Effector memory CD4-positive, alpha-beta T cell (primary cell): ENCODE results near the gene RPL13.

ENCODE experiments used
- DNase-seq, 3 donors: peaks; one replicate each; pipeline ENCODE4 v3.0.0-alpha.2; 2020
- H3K27ac ChIP-seq: 2 replicates; pipeline ENCODE4 v1.7.0; 2013; ENCODE audit warnings: mild to moderate bottlenecking, low read length, moderate library complexity; ENCODE audit not compliant: insufficient read depth, poor library complexity, severe bottlenecking
- H3K27me3 ChIP-seq: replicated peaks from 2 replicates; pipeline ENCODE4 v1.7.0; 2013; ENCODE audit warnings: mild to moderate bottlenecking, low read length; ENCODE audit not compliant: insufficient read depth, control insufficient read depth, poor library complexity, severe bottlenecking
- H3K36me3 ChIP-seq: 2 replicates; pipeline ENCODE4 v1.7.0; 2013; ENCODE audit warnings: mild to moderate bottlenecking, low read length, moderate library complexity; ENCODE audit not compliant: control insufficient read depth, insufficient read depth
- H3K4me1 ChIP-seq: 2 replicates; pipeline ENCODE4 v1.7.0; 2013; ENCODE audit warnings: low read length, mild to moderate bottlenecking; ENCODE audit not compliant: control insufficient read depth, insufficient read depth, poor library complexity, severe bottlenecking
- H3K4me3 ChIP-seq: 2 replicates; pipeline ENCODE4 v1.7.0; 2013; ENCODE audit warnings: low read length, low read depth, mild to moderate bottlenecking; ENCODE audit not compliant: insufficient read depth, poor library complexity, severe bottlenecking
- H3K9me3 ChIP-seq: 2 replicates; pipeline ENCODE4 v1.7.0; 2013; ENCODE audit warnings: mild to moderate bottlenecking, low read length, moderate library complexity; ENCODE audit not compliant: control insufficient read depth

Gene RPL13

GRCh38 chr16:89604764-89605163 is 44.3 kb downstream of the RPL13 start:
- peaks cover 14% of the 10 kb centered on the region for H3K4me1 ChIP-seq
- no peaks in the 10 kb centered on the region for H3K36me3 ChIP-seq
- no peak overlapping the region for H3K27ac ChIP-seq
- DNase-seq, result no peak
- no peak overlapping the region for H3K4me3 ChIP-seq
- H3K27me3 ChIP-seq, result no peaks in the 10 kb centered on the region
- no peaks in the 10 kb centered on the region for H3K9me3 ChIP-seq

- no peak overlapping the region for H3K4me3 ChIP-seq
- no peak overlapping the region for H3K27ac ChIP-seq
- H3K27me3 ChIP-seq, result no peaks in the 10 kb centered on the region
- H3K4me1 ChIP-seq, result peaks cover 14% of the 10 kb centered on the region
- no peaks in the 10 kb centered on the region for H3K36me3 ChIP-seq
- no peaks in the 10 kb centered on the region for H3K9me3 ChIP-seq
- DNase-seq, result no peak
These were observed 44.9 kb downstream of the RPL13 start for GRCh38 chr16:89605186-89605970.

- H3K27me3 ChIP-seq, result no peaks in the 10 kb centered on the region
- H3K4me3 ChIP-seq, result no peak overlapping the region
- peaks cover 14% of the 10 kb centered on the region for H3K4me1 ChIP-seq
- DNase-seq, result no peak
- H3K9me3 ChIP-seq, result no peaks in the 10 kb centered on the region
- no peak overlapping the region for H3K27ac ChIP-seq
- H3K36me3 ChIP-seq, result no peaks in the 10 kb centered on the region
These were observed 45.5 kb downstream of the RPL13 start for GRCh38 chr16:89606006-89606405.

GRCh38 chr16:89607453-89607852 is 47.0 kb downstream of the RPL13 start:
- H3K9me3 ChIP-seq, result no peaks in the 10 kb centered on the region
- no peak overlapping the region for H3K27ac ChIP-seq
- H3K36me3 ChIP-seq, result no peaks in the 10 kb centered on the region
- H3K4me1 ChIP-seq, result peaks cover 7% of the 10 kb centered on the region
- DNase-seq, result no peak
- H3K27me3 ChIP-seq, result no peaks in the 10 kb centered on the region
- H3K4me3 ChIP-seq, result no peak overlapping the region

- no peak for DNase-seq
- H3K27me3 ChIP-seq, result no peaks in the 10 kb centered on the region
- H3K4me1 ChIP-seq, result no peaks in the 10 kb centered on the region
- H3K9me3 ChIP-seq, result no peaks in the 10 kb centered on the region
- no peak overlapping the region for H3K27ac ChIP-seq
- no peak overlapping the region for H3K4me3 ChIP-seq
- H3K36me3 ChIP-seq, result no peaks in the 10 kb centered on the region
These were observed 47.7 kb downstream of the RPL13 start for GRCh38 chr16:89607937-89608740.

GRCh38 chr16:89610108-89610453 is 49.6 kb downstream of the RPL13 start:
- no peaks in the 10 kb centered on the region for H3K27me3 ChIP-seq
- DNase-seq, result no peak

GRCh38 chr16:89612415-89613166 is 52.1 kb downstream of the RPL13 start:
- Histone ChIP-seq H3K27me3 (no peaks in the 10 kb centered on the region), H3K4me3 (no peak overlapping the region), H3K9me3 (no peaks in the 10 kb centered on the region), H3K4me1 (peaks cover 10% of the 10 kb centered on the region), H3K36me3 (no peaks in the 10 kb centered on the region), H3K27ac (no peak overlapping the region)
- no peak for DNase-seq

More at GRCh38 chr16:89610108-89610453, 49.6 kb downstream of the RPL13 start:
- H3K9me3 ChIP-seq, result no peaks in the 10 kb centered on the region
- no peak overlapping the region for H3K27ac ChIP-seq
- no peak overlapping the region for H3K4me3 ChIP-seq
- no peaks in the 10 kb centered on the region for H3K36me3 ChIP-seq
- H3K4me1 ChIP-seq, result no peaks in the 10 kb centered on the region

DNA sequence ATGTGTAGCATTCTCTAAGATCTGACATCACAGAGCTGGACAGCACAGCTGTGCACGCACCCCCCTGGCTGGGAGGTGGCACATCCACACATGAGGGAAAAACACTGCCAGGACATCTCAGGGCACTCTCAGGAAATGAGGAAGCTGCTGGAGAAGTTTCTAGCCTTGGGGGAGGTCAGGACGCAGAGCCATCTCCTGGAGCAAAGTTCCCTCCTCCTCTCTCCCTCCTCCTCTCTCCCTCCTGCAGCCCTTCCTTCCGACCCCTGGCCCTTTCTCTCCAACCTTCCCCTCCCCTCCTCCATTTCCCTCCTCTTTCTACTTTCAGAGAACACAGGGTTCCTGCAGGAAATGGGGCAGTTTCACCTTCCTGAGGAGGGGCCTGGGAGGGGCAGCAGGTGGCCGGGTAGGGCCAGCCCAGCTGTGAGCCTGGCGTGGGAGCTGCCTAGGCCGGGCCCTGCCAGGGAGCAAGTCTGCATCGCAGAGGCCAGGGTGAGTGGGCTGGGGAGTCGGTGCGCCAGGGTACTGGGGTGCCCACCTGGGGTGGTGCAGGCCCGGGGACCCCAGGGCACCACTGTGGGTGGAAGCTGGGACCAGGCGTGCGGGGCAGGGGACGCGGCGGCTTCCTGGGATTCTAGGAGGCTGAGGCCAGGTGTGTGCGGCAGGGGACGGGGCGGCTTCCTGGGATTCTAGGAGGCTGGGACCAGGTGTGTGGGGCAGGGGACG is 52.9 kb downstream of the RPL13 start, which contains the start of gene DPEP1:
TSS of gene DPEP1 (plus strand) at position 412 of the 723 bp plus-strand sequence. CDS start 16,769 bp downstream, outside the sequence.
- Histone ChIP-seq H3K27ac (no peak within 1 kb of the TSS), H3K36me3 (no peaks in the 10 kb centered on the region), H3K4me1 (peaks cover 10% of the 10 kb centered on the region), H3K4me3 (no peak within 1 kb of the TSS), H3K27me3 (no peaks in the 10 kb centered on the region), H3K9me3 (no peaks in the 10 kb centered on the region)
- no peak for DNase-seq

DNA sequence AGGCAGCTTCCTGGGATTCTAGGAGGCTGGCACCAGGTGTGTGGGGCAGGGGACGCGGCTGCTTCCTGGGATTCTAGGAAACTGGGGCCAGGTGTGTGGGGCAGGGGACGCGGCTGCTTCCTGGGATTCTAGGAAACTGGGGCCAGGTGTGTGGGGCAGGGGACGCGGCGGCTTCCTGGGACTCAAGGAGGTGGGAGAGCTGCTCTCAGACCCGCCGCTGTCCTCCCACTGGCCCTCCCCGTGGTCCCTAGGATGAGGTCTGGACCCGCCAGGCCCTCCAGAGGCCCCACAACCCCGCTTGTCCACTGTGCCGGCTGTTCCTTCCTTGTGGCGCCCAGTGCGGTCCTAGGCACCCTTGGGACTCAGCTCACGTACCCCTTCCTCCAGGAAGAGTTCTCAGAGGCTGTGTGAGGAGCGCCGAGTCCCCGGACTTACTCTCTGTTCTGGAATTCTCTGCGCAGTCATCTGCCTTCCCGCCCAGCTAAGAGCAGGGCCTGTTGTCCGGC is 53.5 kb downstream of the RPL13 start:
- H3K27ac ChIP-seq, result no peak overlapping the region
- H3K36me3 ChIP-seq, result no peaks in the 10 kb centered on the region
- H3K4me1 ChIP-seq, result peaks cover 10% of the 10 kb centered on the region
- DNase-seq, result no peak
- H3K9me3 ChIP-seq, result no peaks in the 10 kb centered on the region
- no peak overlapping the region for H3K4me3 ChIP-seq
- H3K27me3 ChIP-seq, result no peaks in the 10 kb centered on the region
